C4-2B (cell line): ENCODE data around the gene GHRHR.

Experiments used
- CTCF ChIP-seq: fragments of 450-650 bp; conservative IDR thresholded peaks from 2 replicates; pipeline ENCODE4 v1.5.1; 2017; ENCODE audit warnings: mild to moderate bottlenecking
- ZFX ChIP-seq: fragments of 450-650 bp; IDR thresholded peaks from 2 replicates; pipeline ENCODE4 v1.6.1; 2017

- TF ChIP-seq CTCF (no peak), ZFX (no peak)
Measured at GRCh38 chr7:30930621-30931020, 33.1 kb upstream of the GHRHR start.
